ENCODE data around the gene GHR. TPM values are rescaled to one million over a fixed set of nuclear protein-coding genes. Genes with fewer than 3 reads are reported as not detected.
A peak's percentile ranks its signal among the peaks of the same experiment; 100 is the strongest.

The GHR gene
- total RNA-seq, 1 experiment from 2014 or later, result 0.57 TPM

DNA sequence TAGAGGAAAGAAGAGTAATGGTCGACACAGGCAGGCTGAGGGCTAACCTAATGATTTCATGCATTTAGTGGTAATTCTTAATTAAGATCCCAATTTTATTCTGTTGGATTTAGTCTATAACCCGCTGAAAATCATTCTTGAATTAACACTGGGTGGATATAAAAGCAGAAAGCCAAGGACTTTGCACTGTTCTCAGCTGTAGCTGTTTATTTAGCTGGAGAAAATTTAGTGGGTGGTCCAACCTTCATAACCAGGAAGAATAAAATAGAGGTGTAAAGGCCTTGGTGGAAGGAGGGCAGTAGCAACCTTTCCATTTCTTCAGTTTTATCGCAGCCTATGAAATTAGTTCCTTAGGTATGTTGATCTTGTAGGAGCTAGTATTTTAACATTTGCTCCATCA is 92.3 kb downstream of the GHR start:
- DNase-seq (ENCODE audit: low read depth), result no peak

DNA sequence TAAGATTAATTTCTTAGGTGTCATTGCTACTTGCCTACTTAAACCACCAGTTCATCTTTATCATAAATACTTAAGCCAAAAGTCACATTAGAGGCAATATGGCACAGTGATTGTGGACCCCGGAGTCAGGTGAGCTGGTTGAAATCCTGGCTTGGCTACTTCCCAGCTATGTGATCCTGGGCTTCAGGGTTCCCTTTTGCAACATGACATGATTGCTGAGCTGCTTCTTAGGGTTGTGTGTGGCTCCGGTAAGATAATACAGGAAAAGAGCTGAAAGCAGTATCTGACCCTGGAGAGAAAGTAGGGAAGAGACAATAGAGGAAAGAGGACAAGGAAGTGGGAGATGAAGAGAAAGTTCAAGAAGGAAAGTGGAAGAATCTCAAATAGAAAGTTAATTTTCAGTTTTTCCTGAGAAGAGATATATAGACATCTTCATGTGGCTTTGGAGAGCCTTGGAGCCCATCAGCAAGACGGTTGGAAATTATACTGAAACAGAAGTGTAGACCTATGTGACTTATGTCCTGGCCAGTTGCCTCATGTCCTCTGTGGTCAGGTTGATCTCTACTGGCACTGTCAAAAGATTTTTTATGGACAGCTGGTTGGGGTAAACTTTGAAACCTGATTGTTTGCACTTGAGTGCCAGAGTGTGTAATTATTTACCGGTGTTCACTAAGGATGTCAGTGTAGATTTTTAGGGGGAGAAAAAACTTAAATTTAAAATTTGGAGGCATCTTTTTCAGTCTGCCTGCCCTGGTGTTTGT is 93.2 kb downstream of the GHR start:
- no peak for DNase-seq (ENCODE audit: low read depth)

DNA sequence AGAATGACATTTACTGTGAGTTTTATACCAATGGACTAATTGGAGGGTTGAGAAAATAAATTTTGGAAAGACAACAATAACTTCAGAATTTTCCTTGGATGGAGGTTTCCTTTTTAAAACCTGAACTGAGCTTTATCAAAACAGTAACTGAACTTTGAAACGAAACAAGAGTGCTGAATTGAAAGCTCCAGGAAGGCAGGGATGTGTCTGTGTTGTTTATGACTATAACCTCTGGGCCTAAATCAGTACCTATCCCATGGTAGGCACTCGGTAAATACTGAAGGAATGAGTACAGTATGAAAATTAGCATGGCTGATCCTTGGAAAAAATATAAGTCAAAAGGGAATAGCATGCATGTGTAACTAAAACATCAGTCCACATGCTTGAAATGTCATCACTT is 93.9 kb downstream of the GHR start:
- DNase-seq (ENCODE audit: low read depth), result no peak

DNA sequence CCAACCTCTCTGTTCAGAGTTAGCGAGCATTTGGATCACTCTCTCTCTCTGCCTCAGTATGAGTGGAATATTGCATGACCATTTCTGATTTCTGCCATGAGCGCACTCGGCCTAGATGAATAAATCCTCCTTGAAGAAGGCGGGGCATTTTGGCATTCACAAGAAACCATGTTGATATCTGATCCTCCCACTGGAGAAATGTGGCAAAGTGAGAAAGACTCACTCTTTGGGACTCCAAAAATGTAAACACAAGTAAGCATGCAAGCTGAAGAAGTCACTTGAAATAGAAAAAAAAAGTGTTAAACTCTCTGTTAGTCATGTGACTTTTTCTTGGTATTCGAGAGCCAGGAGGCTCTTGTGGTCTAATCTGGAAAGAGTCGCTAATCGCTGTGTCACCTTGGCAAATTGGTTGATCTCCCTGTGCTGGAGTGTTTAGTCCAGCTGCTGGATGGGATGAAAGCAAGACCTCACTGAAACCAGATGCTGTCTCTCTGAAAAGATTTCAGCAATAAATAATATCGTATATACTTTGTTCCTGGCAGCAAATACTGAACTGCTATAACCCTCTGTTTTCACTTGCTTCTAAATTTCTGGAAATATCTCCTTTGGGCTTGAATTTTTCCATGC is 95.5 kb downstream of the GHR start:
- peak; percentile 8 for DNase-seq (ENCODE audit: low read depth)

DNA sequence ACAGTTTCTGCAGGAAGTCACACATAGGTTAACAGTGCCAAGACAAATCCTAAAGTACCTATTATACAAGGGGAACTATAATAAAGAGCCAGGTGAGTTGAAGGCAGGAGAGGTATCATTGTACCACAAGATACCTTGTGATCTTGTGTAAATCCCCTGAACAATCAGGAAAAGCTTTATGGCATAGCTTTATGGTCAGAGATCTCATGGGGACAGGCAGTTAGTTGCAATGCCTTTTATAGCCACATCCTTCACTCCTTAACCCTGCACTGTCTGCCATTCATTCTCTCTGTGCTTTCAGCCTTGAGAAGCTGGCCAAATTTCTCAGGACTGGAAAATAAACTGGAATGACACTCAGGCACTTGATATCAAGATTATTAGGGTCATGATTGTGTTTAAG is 97.0 kb downstream of the GHR start:
- DNase-seq (ENCODE audit: low read depth), result no peak

DNA sequence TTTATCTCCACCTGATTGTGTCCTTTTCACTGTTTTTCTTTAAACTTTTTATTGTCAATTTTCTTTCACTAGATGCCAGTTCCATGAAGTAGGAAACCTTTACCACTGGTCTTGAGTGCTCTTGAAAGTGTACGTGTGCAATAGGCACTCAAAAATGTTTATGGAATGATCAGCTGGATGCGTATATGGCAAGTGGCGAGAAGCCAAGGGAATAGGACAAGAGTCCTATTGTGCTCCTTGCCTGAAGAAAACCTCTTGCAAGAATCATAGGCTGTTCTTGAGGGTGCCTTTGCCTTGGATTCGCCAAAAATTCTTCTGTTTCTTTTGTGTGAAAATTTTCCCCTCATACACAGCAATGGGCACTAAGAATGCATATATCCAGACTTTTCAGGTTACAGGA is 97.7 kb downstream of the GHR start:
- DNase-seq (ENCODE audit: low read depth), result no peak

DNA sequence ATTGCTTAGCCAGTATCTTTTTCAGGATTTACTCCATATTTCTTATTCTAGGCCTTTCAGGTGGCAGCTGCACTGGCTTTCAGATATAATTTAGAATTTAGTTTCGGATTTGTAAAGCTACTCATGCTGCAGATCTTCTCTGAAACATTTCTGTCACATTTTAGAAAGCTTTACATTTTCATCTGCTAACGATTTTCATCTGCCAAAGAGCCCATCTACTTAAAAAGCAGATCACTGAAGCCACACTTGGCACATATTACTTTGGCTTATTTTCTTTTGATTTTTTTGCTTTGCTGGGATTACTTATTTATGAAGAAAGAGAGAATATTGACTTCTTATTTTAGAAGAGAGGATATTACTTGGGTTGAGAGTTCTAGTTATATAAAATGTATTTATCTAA is 98.2 kb downstream of the GHR start:
- DNase-seq (ENCODE audit: low read depth), result no peak

DNA sequence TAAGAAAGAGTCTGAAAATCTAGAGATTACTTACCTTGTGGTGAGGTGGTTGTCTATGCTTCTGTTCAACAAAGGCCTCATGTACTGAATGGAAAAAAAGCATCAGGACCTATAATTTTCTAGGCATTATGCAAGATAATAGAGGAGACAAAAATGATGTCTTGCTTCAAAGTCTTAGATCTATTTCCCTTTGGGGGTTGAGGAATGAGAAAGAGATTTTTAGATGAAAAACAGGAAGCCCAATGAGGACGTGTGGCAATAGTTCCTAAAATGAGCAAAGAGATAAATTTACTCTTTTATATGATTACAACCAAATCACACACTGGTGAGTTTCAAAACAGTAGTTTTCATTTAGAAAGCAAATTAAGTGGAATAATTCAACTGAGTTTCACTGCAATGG is 99.5 kb downstream of the GHR start:
- no peak for DNase-seq (ENCODE audit: low read depth)

DNA sequence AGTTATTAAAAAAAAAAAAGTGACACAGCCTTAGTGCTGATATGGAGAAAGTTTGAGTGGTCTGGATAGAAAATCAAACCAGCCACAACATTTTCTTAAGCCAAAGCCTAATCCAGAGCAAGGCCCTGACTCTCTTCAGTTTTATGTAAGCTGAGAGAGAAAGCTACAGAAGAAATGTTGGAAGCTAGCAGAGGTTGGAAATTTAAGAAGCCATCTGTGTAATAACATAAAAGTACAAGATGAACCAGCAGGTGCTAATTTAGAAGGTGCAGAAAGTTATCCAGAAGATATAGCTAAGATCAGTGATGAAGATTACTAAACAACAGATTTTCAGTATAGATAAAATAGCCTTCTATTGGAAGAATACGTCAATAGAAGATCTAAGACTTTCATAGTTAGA is 102.9 kb downstream of the GHR start:
- no peak for DNase-seq (ENCODE audit: low read depth)

DNA sequence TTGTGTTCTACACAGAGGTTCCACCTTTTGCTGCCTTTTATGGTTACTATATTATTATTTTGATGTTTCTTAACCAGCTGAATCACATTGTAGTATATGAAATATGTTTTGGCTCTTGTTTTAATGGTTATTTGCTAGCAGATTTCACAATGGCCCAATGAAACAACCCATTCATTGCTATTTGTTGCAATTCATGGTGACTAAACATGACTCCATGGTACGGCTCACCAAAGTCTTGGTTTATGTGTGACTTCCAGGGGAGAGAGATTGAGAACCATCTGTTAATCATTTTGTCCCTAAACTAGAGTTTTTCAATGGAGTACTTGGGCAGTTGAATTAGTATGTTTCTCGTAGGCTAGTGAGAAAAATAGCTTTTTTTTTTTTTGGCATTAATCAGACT is 108.4 kb downstream of the GHR start:
- no peak for DNase-seq (ENCODE audit: low read depth)

DNA sequence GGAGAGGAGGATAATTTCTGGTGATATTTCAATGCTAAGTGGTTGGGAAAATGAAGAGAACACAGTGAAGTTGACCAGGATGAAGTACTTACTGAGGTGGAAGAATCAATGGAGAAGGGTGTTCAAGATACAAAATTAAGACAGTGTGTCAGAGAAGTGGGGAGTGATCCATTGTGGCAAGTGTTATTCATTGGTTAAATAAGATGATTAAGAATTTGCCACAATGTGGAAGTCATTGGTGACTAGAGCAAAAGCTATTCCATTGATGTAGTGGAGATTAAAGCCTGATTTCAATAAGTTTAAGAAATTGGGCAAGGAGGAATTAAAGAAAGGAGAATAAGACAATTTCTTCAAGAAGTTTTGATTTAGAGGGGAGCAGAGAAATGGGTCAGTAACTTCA is 118.9 kb downstream of the GHR start:
- DNase-seq (ENCODE audit: low read depth), result no peak

DNA sequence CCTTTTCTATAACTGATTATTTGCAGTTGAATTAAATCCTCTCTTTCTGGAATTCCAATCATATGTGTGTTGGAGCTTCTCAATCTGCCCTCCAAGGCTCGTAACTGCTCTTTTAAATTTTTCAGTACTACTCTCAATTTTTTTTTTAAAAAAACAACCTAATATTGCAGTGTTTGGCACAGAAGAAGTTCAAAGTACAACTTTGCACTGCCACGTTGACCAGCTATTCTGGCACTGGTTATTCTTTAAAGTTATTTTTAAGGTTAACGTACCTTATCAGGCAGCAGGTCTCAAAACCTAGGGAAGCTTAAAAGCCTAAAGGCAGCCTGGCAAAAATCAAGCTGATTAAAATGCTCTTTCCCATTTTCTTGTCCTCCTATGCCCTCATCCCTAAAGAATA is 120.5 kb downstream of the GHR start:
- no peak for DNase-seq (ENCODE audit: low read depth)

DNA sequence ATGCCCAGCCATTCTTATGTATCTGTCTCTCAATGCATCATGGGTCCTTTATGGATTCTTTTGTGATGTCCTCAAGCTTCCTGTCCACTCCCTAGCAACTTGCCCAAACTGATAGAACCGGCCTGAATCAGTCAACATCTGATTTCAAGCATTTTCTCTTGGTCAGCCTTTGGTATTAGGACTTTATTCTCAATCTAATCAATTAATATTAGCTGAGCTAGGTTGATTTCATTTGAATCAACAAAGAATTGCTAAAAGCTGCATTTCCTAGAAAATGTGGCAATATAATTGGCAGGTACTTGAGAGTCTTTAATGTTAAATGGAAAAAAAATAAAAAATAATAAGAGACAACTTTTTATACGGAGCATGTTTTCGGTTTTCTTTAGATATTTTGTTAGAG is 121.8 kb downstream of the GHR start:
- no peak for DNase-seq (ENCODE audit: low read depth)

DNA sequence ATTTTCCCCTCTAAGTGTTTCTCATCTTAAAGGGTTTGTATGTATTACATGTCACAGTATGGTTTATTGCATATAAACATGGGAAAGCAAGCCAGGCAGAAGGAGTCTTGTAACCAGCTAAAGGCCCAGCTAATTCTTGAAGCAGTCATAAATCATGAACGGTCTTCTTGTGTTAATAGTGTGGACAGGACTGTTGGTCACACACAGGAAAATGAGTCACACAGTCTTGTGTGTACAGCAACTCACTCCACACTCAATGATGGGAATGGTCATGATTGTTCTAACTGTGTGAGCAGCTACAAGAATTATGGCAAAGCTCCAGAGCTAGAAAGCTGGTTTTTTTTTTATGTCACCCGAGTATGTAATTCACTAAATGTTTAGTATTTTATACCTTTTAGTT is 123.9 kb downstream of the GHR start:
- DNase-seq (ENCODE audit: low read depth), result peak; percentile 53

DNA sequence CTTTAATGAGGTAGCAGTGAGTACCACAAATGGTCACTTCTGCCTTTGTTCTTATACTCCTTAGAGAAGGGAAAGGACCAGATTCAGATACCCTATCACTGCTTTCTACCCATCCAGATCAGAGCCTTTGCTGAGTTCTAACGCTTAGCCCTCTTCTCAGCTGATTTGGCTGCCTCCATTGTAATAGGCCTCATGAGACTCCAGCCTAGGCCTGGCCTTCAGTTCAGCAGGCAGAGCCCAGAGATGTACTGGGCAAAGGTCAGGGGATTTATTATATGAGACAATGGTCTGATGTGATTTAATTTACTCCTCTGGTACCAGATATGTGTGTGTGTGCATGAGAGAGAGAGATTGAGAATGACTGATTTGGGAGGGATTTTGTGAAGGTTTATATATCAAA is 124.7 kb downstream of the GHR start:
- DNase-seq (ENCODE audit: low read depth), result no peak

DNA sequence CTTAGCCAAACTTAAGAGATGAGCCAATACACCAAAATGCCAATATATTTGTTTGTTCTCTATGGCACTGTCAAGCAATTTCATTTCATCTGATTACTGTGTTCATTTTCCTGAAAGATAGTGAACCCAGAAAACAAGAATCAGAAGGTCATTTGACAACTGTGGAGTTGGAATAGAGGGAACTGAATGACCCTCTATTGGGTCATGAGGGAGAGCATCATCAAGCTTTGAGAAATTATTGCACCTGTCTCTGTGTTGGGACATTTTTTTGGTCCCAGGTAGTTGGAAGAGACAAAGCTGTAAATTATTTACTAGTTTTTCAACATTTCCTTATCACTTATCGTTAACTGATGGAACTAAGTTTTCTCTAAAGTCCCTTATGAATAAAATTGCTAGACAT is 129.4 kb downstream of the GHR start:
- no peak for DNase-seq (ENCODE audit: low read depth)

DNA sequence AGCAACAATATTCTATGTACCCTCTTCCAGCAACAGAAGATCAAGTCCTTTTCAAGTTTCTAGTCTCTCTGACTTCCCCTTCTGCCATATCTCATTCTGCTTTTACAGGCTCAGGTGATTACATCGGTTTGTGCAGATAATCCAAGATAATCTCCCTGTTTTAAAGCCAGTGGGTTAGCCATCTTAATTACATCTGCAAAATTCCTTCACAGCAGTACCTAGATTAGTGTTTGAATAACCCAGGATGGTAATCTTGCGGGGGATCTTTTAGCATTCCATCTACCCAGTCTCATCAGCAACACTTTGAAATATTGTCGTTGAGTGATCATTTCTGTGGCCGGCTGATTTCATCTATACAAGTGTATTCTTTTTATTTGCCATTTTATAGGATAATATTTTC is 130.2 kb downstream of the GHR start:
- no peak for DNase-seq (ENCODE audit: low read depth)

DNA sequence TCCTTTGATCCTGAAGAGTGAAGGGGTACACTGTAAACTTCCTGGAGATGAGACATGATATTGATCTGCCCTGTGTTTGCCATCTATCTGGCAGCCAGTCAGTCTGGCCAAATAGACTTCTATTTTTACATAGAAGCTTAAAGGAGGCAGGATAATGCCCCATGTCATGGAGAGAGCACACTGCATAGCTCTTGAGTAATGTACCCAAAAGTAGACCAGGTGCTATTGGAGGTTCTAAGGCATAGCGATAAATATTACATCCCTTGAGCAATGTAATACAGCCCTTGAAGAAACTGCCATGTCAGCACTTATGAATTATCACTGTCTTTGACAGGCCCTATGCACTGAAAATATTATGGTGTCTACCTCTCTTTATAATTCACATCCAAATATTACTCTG is 131.8 kb downstream of the GHR start:
- DNase-seq (ENCODE audit: low read depth), result no peak

DNA sequence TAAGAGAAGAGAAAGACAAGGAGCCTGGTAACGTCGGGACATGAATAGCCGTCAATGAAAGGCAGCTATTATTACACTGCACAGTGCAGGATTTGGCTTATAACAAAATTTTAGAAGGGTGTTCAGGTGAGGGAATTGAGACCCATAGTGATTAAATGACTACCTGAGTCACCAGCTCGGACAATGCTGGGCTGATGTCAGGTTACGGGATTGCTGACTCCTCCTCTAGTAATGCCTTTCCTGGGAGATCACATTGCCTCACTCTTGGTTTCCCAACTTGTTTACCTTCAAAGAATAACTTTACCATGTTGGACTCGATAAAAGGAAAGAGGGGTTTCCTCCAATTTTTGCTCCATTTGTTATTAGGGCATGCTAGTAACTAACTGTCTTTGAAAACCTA is 132.6 kb downstream of the GHR start:
- no peak for DNase-seq (ENCODE audit: low read depth)

DNA sequence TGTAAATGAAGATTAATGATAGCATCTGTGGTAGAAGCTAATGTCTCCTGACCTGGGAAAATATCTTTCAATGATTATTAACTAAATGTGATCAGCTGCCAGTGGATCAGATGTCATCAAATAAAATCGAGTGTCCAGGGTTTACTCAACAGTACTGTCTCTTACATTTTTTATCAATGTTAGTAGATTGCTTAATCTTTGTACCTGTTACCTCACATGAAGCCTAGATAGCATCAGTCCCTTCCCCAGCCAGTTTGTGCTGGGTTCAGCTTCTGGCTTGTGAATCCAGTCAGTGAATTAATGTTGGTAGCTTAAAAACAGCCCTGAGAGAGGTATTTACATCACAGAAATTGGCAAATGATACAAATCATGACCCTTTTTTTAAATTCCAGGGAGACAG is 134.4 kb downstream of the GHR start:
- DNase-seq (ENCODE audit: low read depth), result no peak

DNA sequence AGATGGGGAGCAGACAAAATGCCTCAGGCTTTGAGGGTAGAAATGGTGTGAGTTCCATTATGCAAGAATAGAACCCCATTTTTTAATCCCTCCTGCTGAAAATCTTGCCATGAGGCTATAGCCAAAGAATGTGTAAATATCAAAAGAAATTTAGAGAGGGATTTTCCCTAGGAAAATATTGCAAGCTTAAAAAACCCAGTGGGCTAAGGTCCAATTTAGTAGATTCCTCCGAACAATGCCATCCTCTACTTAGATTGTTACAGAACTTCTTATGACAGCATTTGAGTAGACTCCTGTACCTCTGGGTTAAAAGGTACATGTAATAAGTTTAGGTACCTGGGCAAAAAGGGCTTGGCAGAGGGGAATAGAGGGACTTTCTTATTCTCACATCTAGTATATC is 138.4 kb downstream of the GHR start:
- no peak for DNase-seq (ENCODE audit: low read depth)

DNA sequence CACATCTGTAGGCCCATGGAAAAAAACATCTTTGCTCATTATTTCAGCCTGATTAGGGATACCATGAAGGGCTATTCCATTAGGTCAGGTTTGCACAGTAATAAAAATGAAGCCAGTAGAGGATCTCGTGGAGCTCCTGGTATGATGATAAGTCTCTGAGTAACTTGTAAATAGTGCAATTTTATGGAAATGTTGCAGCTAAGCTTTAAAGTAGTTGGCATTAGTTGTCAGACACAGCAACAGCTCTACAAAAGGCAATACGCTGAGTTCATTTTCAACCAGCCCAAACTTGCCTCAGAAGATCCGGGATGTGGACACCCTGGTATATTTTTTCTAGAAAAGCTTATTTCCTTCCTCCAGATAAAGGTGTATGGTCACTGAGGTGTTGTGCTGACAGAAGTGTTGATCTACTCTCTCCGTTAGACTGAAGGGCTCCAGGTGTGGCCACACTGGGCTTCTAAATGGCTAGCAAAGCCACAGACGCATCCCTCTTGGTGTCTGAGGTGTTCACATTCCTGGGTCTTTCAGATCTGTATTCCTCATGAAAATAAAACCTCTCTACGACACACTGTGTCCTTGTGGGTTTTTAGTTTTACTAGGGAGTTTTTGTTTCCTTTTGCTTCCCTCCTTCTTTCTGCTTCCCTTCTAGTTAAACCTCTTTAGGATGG is 141.6 kb downstream of the GHR start:
- DNase-seq (ENCODE audit: low read depth), result no peak

DNA sequence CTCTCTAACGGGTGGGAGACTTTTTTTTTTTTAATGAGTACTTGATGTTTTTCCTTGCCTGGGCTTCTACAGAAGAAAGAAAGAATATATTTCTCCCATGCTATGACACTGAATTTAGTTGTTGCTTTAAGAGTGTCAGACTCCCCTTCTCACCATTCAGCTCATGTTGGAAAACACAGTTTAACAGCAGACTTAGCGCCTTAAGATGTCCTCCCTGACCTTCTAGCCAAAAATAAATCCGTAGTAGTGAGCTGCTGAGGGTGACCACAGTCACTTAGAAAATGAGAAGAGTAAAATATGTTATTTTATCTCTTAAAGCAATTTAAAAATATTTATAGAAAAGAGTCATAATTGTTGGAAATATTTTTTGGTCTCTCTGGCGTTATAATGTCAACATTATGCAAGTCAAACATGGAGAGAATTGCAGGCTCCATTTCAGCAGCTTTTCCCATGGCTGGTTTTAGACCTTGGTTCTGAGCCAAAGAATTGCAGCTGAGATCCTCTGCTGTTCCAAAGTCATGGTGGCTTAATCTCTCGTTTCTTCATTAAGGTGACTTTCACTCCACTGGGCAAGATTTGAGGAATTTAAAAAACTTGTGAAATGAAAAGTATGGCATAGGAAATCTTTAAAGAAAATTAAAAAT is 143.5 kb downstream of the GHR start:
- DNase-seq (ENCODE audit: low read depth), result no peak

All from M059J (cell line).